HUES6 (cell line): Measurements from ENCODE around the gene MAP3K21.

Experiments
- H3K27ac ChIP-seq: 2 replicates; pipeline ENCODE4 v1.7.0; 2013; ENCODE audit warnings: low read depth, mild to moderate bottlenecking, low read length, inconsistent platforms
- H3K27me3 ChIP-seq: 2 replicates; pipeline ENCODE4 v1.6.1; 2013; ENCODE audit warnings: low read length; ENCODE audit not compliant: control insufficient read depth, insufficient read depth
- H3K36me3 ChIP-seq: 2 replicates; pipeline ENCODE4 v1.6.1; 2013; ENCODE audit warnings: low read length; ENCODE audit not compliant: control insufficient read depth, insufficient read depth
- H3K4me1 ChIP-seq: 2 replicates; pipeline ENCODE4 v1.6.1; 2013; ENCODE audit warnings: low read length; ENCODE audit not compliant: control insufficient read depth, insufficient read depth
- H3K4me3 ChIP-seq: 2 replicates; pipeline ENCODE4 v1.5.1; 2013; ENCODE audit warnings: low read depth, low read length
- H3K9ac ChIP-seq: one replicate; pipeline ENCODE4 v1.6.1; 2013; ENCODE audit warnings: mild to moderate bottlenecking, low read length
- H3K9me3 ChIP-seq: 2 replicates; pipeline ENCODE4 v1.6.1; 2013; ENCODE audit warnings: low read depth, low read length; ENCODE audit not compliant: control insufficient read depth, insufficient read depth

Gene MAP3K21

GRCh38 chr1:233393084-233393840 is 65.7 kb downstream of the MAP3K21 start:
- Histone ChIP-seq H3K9ac (no peak overlapping the region), H3K27ac (no peak overlapping the region), H3K4me1 (no peaks in the 10 kb centered on the region), H3K4me3 (no peak overlapping the region), H3K9me3 (no peaks in the 10 kb centered on the region), H3K36me3 (no peaks in the 10 kb centered on the region), H3K27me3 (no peaks in the 10 kb centered on the region)

- no peaks in the 10 kb centered on the region for H3K4me1 ChIP-seq
- no peaks in the 10 kb centered on the region for H3K27me3 ChIP-seq
- no peak overlapping the region for H3K9ac ChIP-seq
- no peaks in the 10 kb centered on the region for H3K9me3 ChIP-seq
- H3K4me3 ChIP-seq: no peak overlapping the region
- H3K36me3 ChIP-seq: no peaks in the 10 kb centered on the region
- no peak overlapping the region for H3K27ac ChIP-seq
Measured at GRCh38 chr1:233393926-233394680, 66.6 kb downstream of the MAP3K21 start.

GRCh38 chr1:233394860-233395717 is 67.6 kb downstream of the MAP3K21 start:
- no peaks in the 10 kb centered on the region for H3K36me3 ChIP-seq

GRCh38 chr1:233395863-233396646 is 68.5 kb downstream of the MAP3K21 start:
- no peak overlapping the region for H3K9ac ChIP-seq
- no peak overlapping the region for H3K4me3 ChIP-seq
- no peaks in the 10 kb centered on the region for H3K4me1 ChIP-seq
- no peak overlapping the region for H3K27ac ChIP-seq
- no peaks in the 10 kb centered on the region for H3K9me3 ChIP-seq
- no peaks in the 10 kb centered on the region for H3K27me3 ChIP-seq
- no peaks in the 10 kb centered on the region for H3K36me3 ChIP-seq

More at GRCh38 chr1:233394860-233395717, 67.6 kb downstream of the MAP3K21 start:
- Histone ChIP-seq H3K4me3 (no peak overlapping the region), H3K4me1 (no peaks in the 10 kb centered on the region), H3K9me3 (no peaks in the 10 kb centered on the region), H3K27ac (no peak overlapping the region), H3K9ac (no peak overlapping the region), H3K27me3 (no peaks in the 10 kb centered on the region)

GRCh38 chr1:233406339-233406960 is 78.9 kb downstream of the MAP3K21 start:
- H3K4me3 ChIP-seq: no peak overlapping the region
- no peak overlapping the region for H3K27ac ChIP-seq
- H3K27me3 ChIP-seq: no peaks in the 10 kb centered on the region
- H3K9ac ChIP-seq: no peak overlapping the region
- H3K9me3 ChIP-seq: peaks cover 20% of the 10 kb centered on the region
- no peaks in the 10 kb centered on the region for H3K4me1 ChIP-seq
- no peaks in the 10 kb centered on the region for H3K36me3 ChIP-seq

GRCh38 chr1:233406994-233407631 is 79.6 kb downstream of the MAP3K21 start:
- H3K9ac ChIP-seq: no peak overlapping the region
- H3K27ac ChIP-seq: no peak overlapping the region
- H3K36me3 ChIP-seq: no peaks in the 10 kb centered on the region
- H3K4me3 ChIP-seq: no peak overlapping the region
- H3K9me3 ChIP-seq: peaks cover 24% of the 10 kb centered on the region
- no peaks in the 10 kb centered on the region for H3K4me1 ChIP-seq
- no peaks in the 10 kb centered on the region for H3K27me3 ChIP-seq

- H3K27me3 ChIP-seq: no peaks in the 10 kb centered on the region
- no peak overlapping the region for H3K9ac ChIP-seq
Measured at GRCh38 chr1:233409540-233409939, 82.0 kb downstream of the MAP3K21 start.

GRCh38 chr1:233410906-233411305 is 83.4 kb downstream of the MAP3K21 start:
- Histone ChIP-seq H3K9me3 (peaks cover 22% of the 10 kb centered on the region), H3K4me1 (no peaks in the 10 kb centered on the region), H3K9ac (no peak overlapping the region), H3K36me3 (no peaks in the 10 kb centered on the region), H3K27me3 (no peaks in the 10 kb centered on the region), H3K27ac (no peak overlapping the region), H3K4me3 (no peak overlapping the region)

More at GRCh38 chr1:233409540-233409939, 82.0 kb downstream of the MAP3K21 start:
- no peaks in the 10 kb centered on the region for H3K36me3 ChIP-seq
- peaks cover 19% of the 10 kb centered on the region for H3K9me3 ChIP-seq
- H3K4me1 ChIP-seq: no peaks in the 10 kb centered on the region
- no peak overlapping the region for H3K27ac ChIP-seq
- no peak overlapping the region for H3K4me3 ChIP-seq

GRCh38 chr1:233412812-233413211 is 85.3 kb downstream of the MAP3K21 start:
- no peak overlapping the region for H3K27ac ChIP-seq

More at GRCh38 chr1:233412812-233413211, 85.3 kb downstream of the MAP3K21 start:
- no peak overlapping the region for H3K9ac ChIP-seq
- H3K9me3 ChIP-seq: peaks cover 16% of the 10 kb centered on the region; the same call in 1 of the 2 replicates
- no peaks in the 10 kb centered on the region for H3K4me1 ChIP-seq
- H3K27me3 ChIP-seq: no peaks in the 10 kb centered on the region
- no peak overlapping the region for H3K4me3 ChIP-seq
- no peaks in the 10 kb centered on the region for H3K36me3 ChIP-seq
